Transverse colon (tissue), 4 donors: ENCODE data around the gene CORO2A. TPM values are rescaled to one million over a fixed set of nuclear protein-coding genes. Genes with fewer than 3 reads are reported as not detected.
A peak's percentile ranks its signal among the peaks of the same experiment; 100 is the strongest.

Experiments
- DNase-seq: peaks from one replicate; pipeline ENCODE4 v3.0.0-alpha.2; 2019
- H3K27ac ChIP-seq, 4 donors: fragments of 200-600 bp; sonication (generic); 2 replicates each; pipeline ENCODE4 v1.5.1; 2016 to 2018; ENCODE audit warnings: inconsistent platforms in 4 of 4
- H3K27me3 ChIP-seq: fragments of 200-600 bp; sonication (generic); 2 replicates; pipeline ENCODE4 v1.5.1; 2017; ENCODE audit warnings: inconsistent platforms
- H3K36me3 ChIP-seq, 4 donors: fragments of 200-600 bp; sonication (generic); 2 replicates each; pipeline ENCODE4 v1.5.1; 2017 to 2019; ENCODE audit warnings: inconsistent platforms in 4 of 4
- H3K4me1 ChIP-seq, 4 donors: fragments of 200-600 bp; sonication (generic); 2 replicates each; pipeline ENCODE4 v1.5.1; 2017 to 2020; ENCODE audit warnings: inconsistent platforms in 4 of 4
- H3K4me3 ChIP-seq, 4 donors: fragments of 200-600 bp; sonication (generic); 1 replicate in 1 of 4; 2 replicates in 3 of 4; pipeline versions ENCODE4 v1.5.1 to v1.6.1; 2017 to 2019; ENCODE audit warnings: inconsistent platforms in 4 of 4
- H3K9me3 ChIP-seq, 2 donors: fragments of 200-600 bp; sonication (generic); 2 replicates each; pipeline ENCODE4 v1.5.1; 2017 to 2019; ENCODE audit warnings: inconsistent platforms in 2 of 2
- CTCF ChIP-seq, 5 experiments: fragments of 200-600 bp in 3 of 5; fragments of 450-650 bp in 2 of 5; sonication (generic) in 3 of 5; IDR thresholded peaks; 1 replicate in 2 of 5; 2 replicates in 3 of 5; pipeline ENCODE4 v1.5.1; 2016 to 2017; ENCODE audit warnings: antibody characterized with exemption in 5 of 5, inconsistent platforms in 3 of 5, mild to moderate bottlenecking in 2 of 5, moderate library complexity in 1 of 5
- EP300 ChIP-seq: sonication (generic); formaldehyde crosslinking; IDR thresholded peaks from one replicate; pipeline ENCODE4 v1.6.1; 2017; ENCODE audit warnings: antibody characterized with exemption, low read depth
- POLR2A ChIP-seq: fragments of 450-650 bp; IDR thresholded peaks from one replicate; pipeline ENCODE4 v1.6.1; 2016; ENCODE audit warnings: antibody characterized with exemption, mild to moderate bottlenecking, moderate library complexity
- POLR2AphosphoS5 ChIP-seq, 3 donors: sonication (generic); formaldehyde crosslinking; IDR thresholded peaks; one replicate each; pipeline ENCODE4 v1.6.1; 2016; ENCODE audit warnings: antibody characterized with exemption in 3 of 3
- WGBS, 2 donors: methylation state at CpG; one replicate each; pipeline ENCODE4 v1.1.5; 2018; ENCODE audit warnings: low coverage in 1 of 2; 5-methylcytosine and 5-hydroxymethylcytosine counted together
- in situ Hi-C, 4 donors: fragments of 200-750 bp; cut with MboI; loops; one replicate each; pipeline versions ENCODE4 v1.15.0 to v1.15.1; 2017; ENCODE audit warnings: low sequenced_read_pairs in 3 of 4, low pct_ligation_motif_present in 1 of 4, low pct_unique_long_range_greater_than_20kb in 1 of 4
- intact Hi-C: fragments of 100-400 bp; cut with DNase I; formaldehyde crosslinking; loops from one replicate; pipeline ENCODE4 v1.15.1; 2023; ENCODE audit warnings: low total_unique reads
- total RNA-seq, 4 donors: library from RNA; depleted of rRNA; stranded (reverse); fragments of >200 nt; gene quantifications; one replicate each; pipeline ENCODE4 v1.1.0, GENCODE V29; 2016

The CORO2A gene
- total RNA-seq, 4 donors from 2014 or later = 10.0 to 59.1 (median 47.1) TPM

- TF ChIP-seq POLR2A (no peak), POLR2AphosphoS5 (IDR thresholded peaks at IDR 0.05) (no peak), CTCF (IDR thresholded peaks at IDR 0.05) (no peak), EP300 (no peak)
- Histone ChIP-seq H3K4me3 (no peak overlapping the region), H3K36me3 (no peaks in the 10 kb centered on the region), H3K27me3 (no peaks in the 10 kb centered on the region), H3K27ac (no peak overlapping the region), H3K4me1 (peaks cover 3 to 12% (median 7%) of the 10 kb centered on the region in 4 donors), H3K9me3 (no peaks in the 10 kb centered on the region)
- in situ Hi-C loops = no loop called here
- 77 to 100% methylated on average over 1 to 13 of the region's 16 CpGs for WGBS, 2 donors
- DNase-seq = no peak
- intact Hi-C loops = no loop called here
These were observed 21.1 kb downstream of the CORO2A start for GRCh38 chr9:98171176-98171925.

GRCh38 chr9:98168941-98169488 lies 23.4 kb downstream of the CORO2A start:
- Histone ChIP-seq H3K4me1 (peaks cover 3 to 15% (median 6%) of the 10 kb centered on the region in 4 donors), H3K27ac (peak overlapping the region in 2 of 4 donors; percentile 42 to 48), H3K9me3 (no peaks in the 10 kb centered on the region), H3K36me3 (no peaks in the 10 kb centered on the region), H3K4me3 (no peak overlapping the region), H3K27me3 (no peaks in the 10 kb centered on the region)
- 51% methylated on average over 15 of the region's 15 CpGs; no CpG with 5 or more reads in 1 of the 2 donors for WGBS, 2 donors
- in situ Hi-C loops = no loop called here
- intact Hi-C loops = no loop called here
- peak; percentile 63 for DNase-seq
- TF ChIP-seq CTCF (IDR thresholded peaks at IDR 0.05) (no peak), EP300 (no peak), POLR2AphosphoS5 (IDR thresholded peaks at IDR 0.05) (no peak), POLR2A (no peak)

- Histone ChIP-seq H3K4me3 (no peak overlapping the region), H3K36me3 (no peaks in the 10 kb centered on the region), H3K27me3 (no peaks in the 10 kb centered on the region), H3K9me3 (no peaks in the 10 kb centered on the region), H3K27ac (peak overlapping the region in 2 of 4 donors; percentile 1 to 48), H3K4me1 (peaks cover 3 to 23% (median 6%) of the 10 kb centered on the region in 4 donors)
- in situ Hi-C loops = no loop called here
- intact Hi-C loops = no loop called here
- TF ChIP-seq POLR2AphosphoS5 (IDR thresholded peaks at IDR 0.05) (no peak), CTCF (IDR thresholded peaks at IDR 0.05) (no peak), EP300 (no peak), POLR2A (no peak)
- 64 to 76% methylated on average over 3 of the region's 3 CpGs for WGBS, 2 donors
- DNase-seq = no peak
These were observed 24.2 kb downstream of the CORO2A start for GRCh38 chr9:98168153-98168780.

- in situ Hi-C loops = no loop called here
- Histone ChIP-seq H3K27ac (no peak overlapping the region), H3K4me1 (peaks cover 3 to 24% (median 6%) of the 10 kb centered on the region in 4 donors), H3K9me3 (no peaks in the 10 kb centered on the region), H3K36me3 (no peaks in the 10 kb centered on the region), H3K27me3 (no peaks in the 10 kb centered on the region), H3K4me3 (no peak overlapping the region)
- WGBS, 2 donors = 96 to 100% methylated on average over 1 to 7 of the region's 7 CpGs
- intact Hi-C loops = no loop called here
- DNase-seq = no peak
- TF ChIP-seq EP300 (no peak), POLR2AphosphoS5 (IDR thresholded peaks at IDR 0.05) (no peak), POLR2A (no peak), CTCF (IDR thresholded peaks at IDR 0.05) (no peak)
These were observed 27.5 kb downstream of the CORO2A start for GRCh38 chr9:98164912-98165311.
